B cell (primary cell): ENCODE data around the gene PHTF2. TPM values are rescaled to one million over a fixed set of nuclear protein-coding genes. Genes with fewer than 3 reads are reported as not detected.

Experiments used
- ATAC-seq: fragments of 200-7000 bp; cut with Tn5 transposase; one replicate; pipeline ENCODE4 v1.10.0; 2021; ENCODE audit warnings: low read depth, mild to moderate bottlenecking, moderate number of reproducible peaks, moderate library complexity
- CTCF ChIA-PET: fragments of 350-600 bp; sonication (Branson Sonifier 250); formaldehyde crosslinking; loops from one replicate; lab custom pipeline; 2021; ENCODE audit warnings: antibody characterized with exemption, inconsistent platforms; lab: Charles Lee
- POLR2A ChIA-PET: fragments of 350-600 bp; sonication (Branson Sonifier 250); formaldehyde crosslinking; loops from one replicate; lab custom pipeline; 2021; ENCODE audit warnings: antibody characterized with exemption; lab: Charles Lee
- DNase-seq: peaks from one replicate; pipeline ENCODE4 v3.0.0; 2013
- H2AFZ ChIP-seq: 2 replicates; pipeline ENCODE4 v1.6.1; 2012; ENCODE audit warnings: mild to moderate bottlenecking, low read depth, low read length; ENCODE audit not compliant: insufficient read depth, poor library complexity, severe bottlenecking
- H3K27ac ChIP-seq, 2 donors: 1 replicate in 1 of 2; 2 replicates in 1 of 2; pipeline ENCODE4 v1.5.1; 2012 to 2013; ENCODE audit warnings: low read length in 2 of 2, mild to moderate bottlenecking in 2 of 2, moderate library complexity in 1 of 2
- H3K27me3 ChIP-seq, 4 experiments: fragments of 200-600 bp in 1 of 4; sonication (generic) in 1 of 4; replicated peaks in 1 of 4; 1 replicate in 2 of 4; 2 replicates in 2 of 4; pipeline versions ENCODE4 v1.6.1 to v1.7.0; 2013 to 2016; ENCODE audit warnings: low read length in 3 of 4, mild to moderate bottlenecking in 2 of 4, mixed read lengths in 1 of 4, moderate library complexity in 1 of 4; ENCODE audit not compliant: insufficient read depth in 4 of 4, control insufficient read depth in 3 of 4; ENCODE audit errors: control extremely low read depth in 1 of 4
- H3K36me3 ChIP-seq, 2 experiments: replicated peaks in 1 of 2; 1 replicate in 1 of 2; 2 replicates in 1 of 2; pipeline versions ENCODE4 v1.6.1 to v1.7.1; 2013; ENCODE audit warnings: low read length in 1 of 2; ENCODE audit not compliant: insufficient read depth in 2 of 2, control insufficient read depth in 1 of 2; ENCODE audit errors: control extremely low read depth in 1 of 2, extremely low read depth in 1 of 2
- H3K4me1 ChIP-seq, 2 donors: fragments of 200-600 bp in 1 of 2; sonication (generic) in 1 of 2; 1 replicate in 1 of 2; 2 replicates in 1 of 2; pipeline versions ENCODE4 v1.5.1 to v1.6.1; 2013 to 2017; ENCODE audit warnings: low read length in 2 of 2; ENCODE audit not compliant: control insufficient read depth in 2 of 2, insufficient read depth in 2 of 2
- H3K4me2 ChIP-seq: replicated peaks from 2 replicates; pipeline ENCODE3; 2012; ENCODE audit warnings: mild to moderate bottlenecking, low read depth, low read length; ENCODE audit not compliant: poor library complexity, severe bottlenecking
- H3K4me3 ChIP-seq, 5 experiments: fragments of 200-600 bp in 1 of 5; sonication (generic) in 1 of 5; 1 replicate in 3 of 5; 2 replicates in 2 of 5; pipeline versions ENCODE4 v1.5.1 to v1.7.0; 2011 to 2016; ENCODE audit warnings: low read length in 4 of 5, mild to moderate bottlenecking in 4 of 5, low read depth in 2 of 5, control low read depth in 1 of 5, moderate library complexity in 1 of 5; ENCODE audit not compliant: insufficient read depth in 1 of 5; ENCODE audit errors: control extremely low read depth in 1 of 5, extremely low read depth in 1 of 5
- H3K79me2 ChIP-seq: fragments of 200-600 bp; sonication (generic); one replicate; pipeline ENCODE4 v1.6.0; 2016; ENCODE audit warnings: low read length; ENCODE audit not compliant: control insufficient read depth, insufficient read depth
- H3K9ac ChIP-seq: fragments of 200-600 bp; sonication (generic); 2 replicates; pipeline ENCODE4 v1.6.1; 2017; ENCODE audit warnings: mild to moderate bottlenecking, low read length, moderate library complexity
- H3K9me3 ChIP-seq, 3 donors: one replicate each; pipeline versions ENCODE4 v1.6.1 to v1.7.1; 2013; ENCODE audit warnings: low read length in 2 of 3; ENCODE audit not compliant: control insufficient read depth in 2 of 3, insufficient read depth in 1 of 3; ENCODE audit errors: control extremely low read depth in 1 of 3
- H4K20me1 ChIP-seq: 2 replicates; pipeline ENCODE4 v1.6.0; 2012; ENCODE audit warnings: mild to moderate bottlenecking, low read length; ENCODE audit not compliant: insufficient read depth, control insufficient read depth, poor library complexity, severe bottlenecking
- H3K27ac Mint-ChIP-seq: one replicate; pipeline ENCODE4 v1.8.0; 2021; ENCODE audit warnings: mixed read lengths
- H3K27me3 Mint-ChIP-seq: one replicate; pipeline ENCODE4 v1.8.0; 2021; ENCODE audit warnings: mixed read lengths
- H3K4me1 Mint-ChIP-seq: one replicate; pipeline ENCODE4 v1.8.0; 2021; ENCODE audit warnings: mixed read lengths
- H3K4me3 Mint-ChIP-seq: one replicate; pipeline ENCODE4 v1.8.0; 2021; ENCODE audit warnings: mixed read lengths
- H3K9me3 Mint-ChIP-seq: one replicate; pipeline ENCODE4 v1.8.0; 2022; ENCODE audit warnings: mixed read lengths; ENCODE audit not compliant: insufficient read depth
- CTCF ChIP-seq: fragments of 200-600 bp; IDR thresholded peaks from one replicate; pipeline ENCODE4 v1.8.0; 2022; ENCODE audit warnings: antibody characterized with exemption, mild to moderate bottlenecking
- EZH2 ChIP-seq: IDR thresholded peaks from 2 replicates; pipeline ENCODE4 v1.6.1; 2012; ENCODE audit warnings: borderline replicate concordance, low read depth, mild to moderate bottlenecking, moderate library complexity, low read length; ENCODE audit not compliant: insufficient read depth, poor library complexity, severe bottlenecking
- WGBS: methylation state at CpG from one replicate; pipeline ENCODE4 v1.1.5; 2013; ENCODE audit warnings: missing lambda C conversion rate; ENCODE audit not compliant: insufficient coverage; 5-methylcytosine and 5-hydroxymethylcytosine counted together
- intact Hi-C: fragments of 100-400 bp; cut with micrococcal nuclease; formaldehyde crosslinking; loops from one replicate; pipeline ENCODE4 v1.10.0; 2022
- polyA plus RNA-seq: library from polyadenylated mRNA; depleted of rRNA; stranded (reverse); fragments of >200 nt; gene quantifications from 2 replicates; pipeline ENCODE4 v1.2.3, GENCODE V29; 2012
- total RNA-seq, 2 donors: library from RNA; stranded (reverse); fragments of 120-200 nt in 1 of 2; gene quantifications; 1 replicate in 1 of 2; 2 replicates in 1 of 2; pipeline versions ENCODE4 v1.2.3 to v1.2.4, GENCODE V29; 2013 to 2022

The PHTF2 gene
- total and polyA plus RNA-seq, 2 donors (not counting 1 experiment from before 2014, with no cell fraction given), result 35.3 to 44.8 TPM

- H3K9ac ChIP-seq, result no peak overlapping the region
- no peak overlapping the region for H3K27ac Mint-ChIP-seq
Observed at GRCh38 chr7:77878500-77878899, 79.9 kb downstream of the PHTF2 start.

GRCh38 chr7:77879272-77879671 lies 80.7 kb downstream of the PHTF2 start:
- H3K9me3 Mint-ChIP-seq, result no peaks in the 10 kb centered on the region
- Histone ChIP-seq H2AFZ (no peak overlapping the region), H3K4me3 (no peak overlapping the region), H3K9ac (no peak overlapping the region), H3K4me1 (peaks cover 0 to 2% of the 10 kb centered on the region in 2 donors), H3K27ac (no peak overlapping the region), H3K36me3 (peaks cover 2 to 11% of the 10 kb centered on the region in 2 experiments), H3K4me2 (no peak overlapping the region), H3K79me2 (peaks cover 92% of the 10 kb centered on the region), H4K20me1 (peaks cover 57% of the 10 kb centered on the region), H3K9me3 (no peaks in the 10 kb centered on the region), H3K27me3 (no peaks in the 10 kb centered on the region)
- H3K27ac Mint-ChIP-seq, result no peak overlapping the region
- CTCF ChIA-PET, result interaction anchor here (0.7 kb wide), 1 partner anchor 119 kb away, joined by 3 read pairs; no protein-coding TSS in a partner anchor
- H3K27me3 Mint-ChIP-seq, result no peaks in the 10 kb centered on the region
- ATAC-seq (no peak), DNase-seq (no peak)
- no peak overlapping the region for H3K4me3 Mint-ChIP-seq
- TF ChIP-seq EZH2 (no peak), CTCF (no peak)
- POLR2A ChIA-PET, result no interaction called here
- WGBS, result 90% methylated on average over 1 of the region's 2 CpGs
- intact Hi-C loops, result no loop called here
- peaks cover 45% of the 10 kb centered on the region for H3K4me1 Mint-ChIP-seq

More at GRCh38 chr7:77878500-77878899, 79.9 kb downstream of the PHTF2 start:
- Histone ChIP-seq H4K20me1 (peaks cover 65% of the 10 kb centered on the region), H3K36me3 (peaks cover 2 to 11% of the 10 kb centered on the region in 2 experiments), H3K4me3 (no peak overlapping the region), H2AFZ (no peak overlapping the region), H3K79me2 (peaks cover 87% of the 10 kb centered on the region), H3K4me2 (no peak overlapping the region), H3K9me3 (no peaks in the 10 kb centered on the region), H3K27me3 (no peaks in the 10 kb centered on the region), H3K27ac (peak overlapping the region in 1 of 2 donors; percentile 1), H3K4me1 (peaks cover 0 to 2% of the 10 kb centered on the region in 2 donors)
- ChIA-PET CTCF (no interaction called here), POLR2A (interaction anchor here (0.5 kb wide), 1 partner anchor 17 kb away, joined by 6 read pairs; no protein-coding TSS in a partner anchor)
- ATAC-seq (no peak), DNase-seq (no peak)
- TF ChIP-seq EZH2, result no peak
- no peak for TF ChIP-seq CTCF
- Mint-ChIP-seq H3K27me3 (no peaks in the 10 kb centered on the region), H3K4me3 (no peak overlapping the region), H3K4me1 (peaks cover 44% of the 10 kb centered on the region), H3K9me3 (no peaks in the 10 kb centered on the region)
- WGBS, result no CpG with 5 or more reads among the region's 1 CpG
- intact Hi-C loops, result no loop called here
